GM21423 (cell line): Measurements from ENCODE around the gene IQCB1.
A peak's percentile ranks its signal among the peaks of the same experiment; 100 is the strongest.
"Not testable (repeated sequence)": the region's sequence is repeated elsewhere in the genome, so short reads cannot be mapped to it uniquely, and the experiment has no call there.

ENCODE experiments used
- ATAC-seq: cut with Tn5 transposase; IDR thresholded peaks from one replicate; pipeline ENCODE4 v1.9.1; 2021; ENCODE audit warnings: mild to moderate bottlenecking, moderate library complexity; ENCODE audit not compliant: unreplicated experiment

Gene IQCB1

DNA sequence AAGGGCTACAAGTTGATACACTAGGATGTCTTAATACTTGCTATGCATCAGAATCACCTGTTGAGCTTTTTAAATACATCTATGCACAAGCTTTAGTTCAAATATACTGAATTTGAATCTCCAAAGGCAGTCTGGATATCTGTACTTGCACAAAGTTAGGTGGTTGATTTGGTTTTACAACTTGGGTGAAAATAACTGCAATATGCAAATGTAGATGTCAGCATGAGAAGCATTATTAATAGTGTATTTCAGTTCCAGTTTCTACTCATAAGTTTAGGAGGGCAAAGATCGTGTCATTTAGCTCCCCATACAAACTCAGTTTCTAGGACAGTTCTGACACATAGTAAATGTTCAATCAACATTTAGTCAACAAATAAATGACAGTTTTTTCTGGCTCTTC is 25.6 kb downstream of the IQCB1 start:
- ATAC-seq, result peak; percentile 98

DNA sequence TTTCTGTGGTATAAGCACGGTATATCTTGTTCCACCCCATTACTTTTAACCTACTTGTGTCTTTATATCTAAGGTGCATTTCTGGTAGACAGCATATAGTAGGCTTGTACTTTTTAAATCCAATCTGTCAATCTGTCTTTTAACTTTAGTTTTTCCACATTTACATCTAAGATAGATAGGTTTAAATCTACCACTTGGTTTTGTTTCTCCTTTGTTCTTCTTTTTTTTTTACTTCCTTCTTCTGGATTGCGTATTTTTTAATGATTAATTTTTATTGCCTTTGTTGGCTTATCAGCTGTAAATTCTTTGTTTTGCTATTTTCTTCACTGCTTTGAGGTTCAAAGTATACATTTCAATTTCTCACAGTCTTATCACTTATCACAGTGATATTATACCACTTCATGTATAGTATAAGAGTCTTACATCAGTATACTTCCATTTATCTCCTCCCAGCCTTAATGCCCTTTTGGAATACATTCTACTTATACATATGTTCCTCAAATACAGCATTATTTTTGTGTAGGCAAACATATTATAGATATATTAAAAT is 31.0 kb downstream of the IQCB1 start:
- no peak for ATAC-seq

- no peak for ATAC-seq
Measured at GRCh38 chr3:121800906-121801305, 34.0 kb downstream of the IQCB1 start.

- no peak for ATAC-seq
Measured at GRCh38 chr3:121796970-121797369, 37.9 kb downstream of the IQCB1 start.

DNA sequence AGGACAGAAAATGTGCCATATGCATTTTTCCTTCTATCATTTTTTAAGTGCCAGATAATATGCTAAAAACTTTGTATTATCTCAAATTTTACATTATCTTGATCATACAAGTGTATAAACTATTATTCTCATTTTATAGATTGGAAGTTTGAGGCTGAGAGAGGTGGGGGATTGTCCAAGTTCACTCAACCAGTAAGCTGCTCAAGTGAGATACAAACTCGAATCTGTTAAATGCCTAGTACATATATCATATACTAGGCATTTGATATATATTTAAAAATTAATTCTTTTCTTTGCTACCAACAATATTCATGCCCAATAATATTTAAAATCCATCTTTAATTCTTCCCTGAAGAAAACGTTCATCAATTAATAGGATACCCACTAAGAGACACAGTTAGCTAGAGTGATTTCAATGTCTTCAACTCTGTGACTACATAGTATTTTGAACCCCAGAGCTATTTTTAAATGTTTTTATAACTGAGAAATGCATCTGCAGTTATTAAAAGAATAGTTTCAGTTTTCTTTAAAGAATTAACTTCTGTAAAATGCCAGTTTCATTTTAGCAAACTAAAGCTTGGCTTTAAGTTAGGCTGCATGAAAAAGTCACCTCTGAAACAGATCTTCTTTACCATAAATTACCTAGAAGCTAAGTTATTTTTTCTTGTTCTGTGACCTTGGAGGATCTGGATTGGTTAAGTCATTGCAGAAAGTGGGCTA is 40.4 kb downstream of the IQCB1 start:
- ATAC-seq, result no peak

GRCh38 chr3:121793078-121793477 is 41.8 kb downstream of the IQCB1 start:
- peak; percentile 63 for ATAC-seq

GRCh38 chr3:121786485-121786884 is 48.4 kb downstream of the IQCB1 start:
- no peak for ATAC-seq

- ATAC-seq, result not testable (repeated sequence)
Measured at GRCh38 chr3:121782784-121783183, 52.1 kb downstream of the IQCB1 start.

GRCh38 chr3:121781611-121782010 is 53.2 kb downstream of the IQCB1 start:
- ATAC-seq, result no peak

DNA sequence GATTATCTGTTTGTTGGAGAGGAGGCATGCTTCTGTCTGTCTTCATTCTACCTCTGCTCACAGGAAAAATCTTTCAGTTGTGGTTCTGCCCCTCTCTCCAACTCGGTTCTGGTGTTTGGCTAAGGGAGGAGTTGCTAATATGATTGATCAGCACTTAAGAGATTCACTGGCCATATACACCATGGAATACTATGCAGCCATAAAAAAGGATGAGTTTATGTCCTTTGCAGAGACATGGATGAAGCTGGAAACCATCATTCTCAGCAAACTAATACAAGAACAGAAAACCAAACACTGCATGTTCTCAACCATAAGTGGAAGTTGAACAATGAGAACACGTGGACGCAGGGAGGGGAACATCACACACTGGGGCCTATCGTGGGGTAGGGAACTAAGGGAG is 59.8 kb downstream of the IQCB1 start:
- not testable (repeated sequence) for ATAC-seq

- ATAC-seq, result no peak
Measured at GRCh38 chr3:121769246-121769645, 65.6 kb downstream of the IQCB1 start.

- ATAC-seq, result no peak
Measured at GRCh38 chr3:121768452-121768851, 66.4 kb downstream of the IQCB1 start.

GRCh38 chr3:121759541-121760202 is 75.2 kb downstream of the IQCB1 start:
- no peak for ATAC-seq

GRCh38 chr3:121758727-121759450 is 76.0 kb downstream of the IQCB1 start:
- ATAC-seq, result no peak

- no peak for ATAC-seq
Measured at GRCh38 chr3:121757812-121758545, 76.9 kb downstream of the IQCB1 start.

- ATAC-seq, result no peak
Measured at GRCh38 chr3:121757087-121757811, 77.6 kb downstream of the IQCB1 start.

- no peak for ATAC-seq
Measured at GRCh38 chr3:121752772-121753171, 82.1 kb downstream of the IQCB1 start.

- no peak for ATAC-seq
Measured at GRCh38 chr3:121752261-121752660, 82.6 kb downstream of the IQCB1 start.

DNA sequence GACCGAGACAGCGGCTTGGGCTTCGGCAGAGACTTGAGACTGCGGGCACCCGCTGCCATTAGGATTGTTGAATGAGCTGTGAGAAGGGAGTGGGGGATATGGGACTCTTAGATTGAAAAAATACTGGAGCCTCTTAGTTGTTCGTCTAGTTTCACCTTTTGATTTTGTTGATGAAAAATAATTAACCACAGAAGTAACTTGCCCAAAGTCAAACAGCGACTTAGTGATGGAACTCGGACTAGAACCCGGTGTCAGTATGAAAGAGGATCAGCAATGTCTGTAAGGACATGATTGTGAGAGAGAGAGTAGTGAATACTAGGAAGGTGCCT is 84.8 kb downstream of the IQCB1 start:
- ATAC-seq, result no peak

GRCh38 chr3:121749276-121750086 is 85.4 kb downstream of the IQCB1 start, which contains the start of gene GOLGB1:
Gene GOLGB1, minus strand, starts transcription at chr3:121749741. Its CDS starts 18,770 bp downstream, at chr3:121730971.
- ATAC-seq, result peak; percentile 95
